Measurements from ENCODE around the gene NR2F2.

DNA sequence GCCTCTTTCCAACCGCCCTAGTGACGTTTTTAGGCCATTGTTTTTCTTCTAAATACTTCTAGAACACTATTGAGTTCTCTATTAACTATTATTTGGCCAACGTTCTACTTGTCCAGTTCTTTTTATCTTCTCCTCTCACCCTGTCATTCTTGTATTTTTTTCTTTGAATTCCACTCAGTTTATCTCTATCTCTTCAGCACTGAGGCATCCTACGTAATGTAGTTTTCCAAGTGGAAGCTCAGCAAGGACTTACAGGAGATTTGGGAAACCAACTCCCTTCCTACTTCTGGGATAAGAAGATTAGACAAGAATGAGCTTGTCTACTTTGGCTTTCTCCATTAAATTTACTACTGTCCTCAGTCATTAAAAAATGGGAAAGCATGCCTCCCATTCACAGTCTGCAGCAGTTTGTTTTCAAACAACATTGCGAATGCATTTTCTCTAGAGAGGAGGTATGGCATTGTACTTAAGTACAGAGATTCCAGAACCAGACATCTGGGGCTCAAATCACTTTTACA lies 21.3 kb upstream of the NR2F2 start:
- TF ChIP-seq, protein P1, sequence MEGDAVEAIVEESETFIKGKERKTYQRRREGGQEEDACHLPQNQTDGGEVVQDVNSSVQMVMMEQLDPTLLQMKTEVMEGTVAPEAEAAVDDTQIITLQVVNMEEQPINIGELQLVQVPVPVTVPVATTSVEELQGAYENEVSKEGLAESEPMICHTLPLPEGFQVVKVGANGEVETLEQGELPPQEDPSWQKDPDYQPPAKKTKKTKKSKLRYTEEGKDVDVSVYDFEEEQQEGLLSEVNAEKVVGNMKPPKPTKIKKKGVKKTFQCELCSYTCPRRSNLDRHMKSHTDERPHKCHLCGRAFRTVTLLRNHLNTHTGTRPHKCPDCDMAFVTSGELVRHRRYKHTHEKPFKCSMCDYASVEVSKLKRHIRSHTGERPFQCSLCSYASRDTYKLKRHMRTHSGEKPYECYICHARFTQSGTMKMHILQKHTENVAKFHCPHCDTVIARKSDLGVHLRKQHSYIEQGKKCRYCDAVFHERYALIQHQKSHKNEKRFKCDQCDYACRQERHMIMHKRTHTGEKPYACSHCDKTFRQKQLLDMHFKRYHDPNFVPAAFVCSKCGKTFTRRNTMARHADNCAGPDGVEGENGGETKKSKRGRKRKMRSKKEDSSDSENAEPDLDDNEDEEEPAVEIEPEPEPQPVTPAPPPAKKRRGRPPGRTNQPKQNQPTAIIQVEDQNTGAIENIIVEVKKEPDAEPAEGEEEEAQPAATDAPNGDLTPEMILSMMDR (IDR thresholded peaks at IDR 0.05): no peak
- no peak for TF ChIP-seq POLR2A (IDR thresholded peaks at IDR 0.05)

Measured in lower leg skin (tissue), 3 donors.